Neural cell (in vitro differentiated cells): ENCODE measurements around the gene HAUS3. TPM values are rescaled to one million over a fixed set of nuclear protein-coding genes. Genes with fewer than 3 reads are reported as not detected.

Experiments
- H2AFZ ChIP-seq: fragments of 200-600, 300-800 bp; sonication (generic), shearing (Covaris generic); 2 replicates; pipeline ENCODE4 v1.6.0; 2014; ENCODE audit warnings: low read depth, mild to moderate bottlenecking, antibody characterized with exemption, low read length, moderate library complexity
- H3F3A ChIP-seq: fragments of 200-600 bp; shearing (Covaris generic); 2 replicates; pipeline ENCODE4 v1.6.1; 2016; ENCODE audit warnings: mild to moderate bottlenecking, moderate library complexity, mixed read lengths, antibody characterized with exemption, low read length; ENCODE audit not compliant: insufficient read depth, poor library complexity, severe bottlenecking
- H3K27ac ChIP-seq: fragments of 200-600, 300-800 bp; sonication (generic), shearing (Covaris generic); 2 replicates; pipeline ENCODE4 v1.5.1; 2014; ENCODE audit warnings: mild to moderate bottlenecking, low read length, moderate library complexity
- H3K27me3 ChIP-seq: fragments of 300-800, 200-600 bp; sonication (generic), shearing (Covaris generic); 2 replicates; pipeline ENCODE4 v1.6.0; 2014; ENCODE audit warnings: mild to moderate bottlenecking, low read depth, low read length, moderate library complexity; ENCODE audit not compliant: insufficient read depth
- H3K36me3 ChIP-seq: fragments of 300-800, 200-600 bp; sonication (generic), shearing (Covaris generic); 2 replicates; pipeline ENCODE4 v1.5.1; 2014; ENCODE audit warnings: mild to moderate bottlenecking, antibody characterized with exemption, low read length, moderate library complexity; ENCODE audit not compliant: insufficient read depth
- H3K4me2 ChIP-seq: fragments of 300-800, 200-600 bp; sonication (generic), shearing (Covaris generic); 2 replicates; pipeline ENCODE4 v1.6.0; 2014; ENCODE audit warnings: mild to moderate bottlenecking, low read length
- H3K4me3 ChIP-seq: fragments of 300-800, 200-600 bp; sonication (generic), shearing (Covaris generic); 2 replicates; pipeline ENCODE4 v1.5.1; 2014; ENCODE audit warnings: mild to moderate bottlenecking, low read length, moderate library complexity
- H3K79me2 ChIP-seq: fragments of 200-600 bp; shearing (Covaris generic); replicated peaks from 2 replicates; pipeline ENCODE4 v1.6.0; 2014; ENCODE audit warnings: mild to moderate bottlenecking, low read length, moderate library complexity; ENCODE audit not compliant: insufficient read depth
- H3K9ac ChIP-seq: fragments of 300-800, 200-600 bp; sonication (generic), shearing (Covaris generic); 2 replicates; pipeline ENCODE4 v1.6.1; 2016; ENCODE audit warnings: mild to moderate bottlenecking, low read length, mixed read lengths
- H3K9me2 ChIP-seq: fragments of 200-600 bp; shearing (Covaris generic); 2 replicates; pipeline ENCODE4 v1.6.1; 2016; ENCODE audit warnings: mild to moderate bottlenecking, low read length, mixed read lengths; ENCODE audit not compliant: insufficient read depth
- H3K9me3 ChIP-seq: fragments of 200-600, 300-800 bp; sonication (generic), shearing (Covaris generic); 2 replicates; pipeline ENCODE4 v1.6.1; 2016; ENCODE audit warnings: mild to moderate bottlenecking, mixed run types, low read length, moderate library complexity, mixed read lengths
- H4K20me1 ChIP-seq: fragments of 200-600 bp; shearing (Covaris generic); 2 replicates; pipeline ENCODE4 v1.6.1; 2016; ENCODE audit warnings: mild to moderate bottlenecking, mixed run types; ENCODE audit not compliant: insufficient read depth
- EP300 ChIP-seq: fragments of 450-650 bp; conservative IDR thresholded peaks from 2 replicates; pipeline ENCODE4 v1.6.1; 2014; ENCODE audit warnings: antibody characterized with exemption, mild to moderate bottlenecking, moderate library complexity; ENCODE audit not compliant: poor library complexity, severe bottlenecking
- EZH2 ChIP-seq: fragments of 200-600, 300-800 bp; shearing (Covaris generic), sonication (generic); IDR thresholded peaks from 2 replicates; pipeline ENCODE4 v1.6.1; 2014; ENCODE audit warnings: antibody characterized with exemption, low read length, borderline replicate concordance, mild to moderate bottlenecking; ENCODE audit not compliant: insufficient read depth, poor library complexity, severe bottlenecking
- MXI1 ChIP-seq: fragments of 450-650 bp; conservative IDR thresholded peaks from 2 replicates; pipeline ENCODE4 v1.6.1; 2014; ENCODE audit warnings: antibody characterized with exemption, mild to moderate bottlenecking; ENCODE audit not compliant: poor library complexity, severe bottlenecking
- RAD21 ChIP-seq: fragments of 450-650 bp; conservative IDR thresholded peaks from 2 replicates; pipeline ENCODE4 v1.6.1; 2014; ENCODE audit warnings: antibody characterized with exemption, mild to moderate bottlenecking, moderate library complexity
- SMC3 ChIP-seq: fragments of 450-650 bp; conservative IDR thresholded peaks from 2 replicates; pipeline ENCODE4 v1.6.1; 2014; ENCODE audit warnings: antibody characterized with exemption, mild to moderate bottlenecking, moderate library complexity; ENCODE audit not compliant: poor library complexity
- TAF1 ChIP-seq: IDR thresholded peaks from 2 replicates; pipeline ENCODE4 v1.6.1; 2012; ENCODE audit warnings: low read depth
- polyA plus RNA-seq: library from polyadenylated mRNA; depleted of rRNA; stranded (reverse); fragments of >200 nt; gene quantifications from 2 replicates; pipeline ENCODE4 v1.2.3, GENCODE V29; 2014
- TF ChIP-seq, protein P1 (sequence below): fragments of 450-650 bp; IDR thresholded peaks from 2 replicates; pipeline ENCODE4 v1.5.1; 2014; ENCODE audit warnings: antibody characterized with exemption, mild to moderate bottlenecking, moderate library complexity; ENCODE audit not compliant: poor library complexity, severe bottlenecking
- TF ChIP-seq, protein P2 (sequence below): IDR thresholded peaks from 2 replicates; pipeline ENCODE4 v1.6.1; 2012; ENCODE audit warnings: borderline replicate concordance

The HAUS3 gene
- polyA plus RNA-seq, 1 donor from 2014 or later, result 34.2 TPM

DNA sequence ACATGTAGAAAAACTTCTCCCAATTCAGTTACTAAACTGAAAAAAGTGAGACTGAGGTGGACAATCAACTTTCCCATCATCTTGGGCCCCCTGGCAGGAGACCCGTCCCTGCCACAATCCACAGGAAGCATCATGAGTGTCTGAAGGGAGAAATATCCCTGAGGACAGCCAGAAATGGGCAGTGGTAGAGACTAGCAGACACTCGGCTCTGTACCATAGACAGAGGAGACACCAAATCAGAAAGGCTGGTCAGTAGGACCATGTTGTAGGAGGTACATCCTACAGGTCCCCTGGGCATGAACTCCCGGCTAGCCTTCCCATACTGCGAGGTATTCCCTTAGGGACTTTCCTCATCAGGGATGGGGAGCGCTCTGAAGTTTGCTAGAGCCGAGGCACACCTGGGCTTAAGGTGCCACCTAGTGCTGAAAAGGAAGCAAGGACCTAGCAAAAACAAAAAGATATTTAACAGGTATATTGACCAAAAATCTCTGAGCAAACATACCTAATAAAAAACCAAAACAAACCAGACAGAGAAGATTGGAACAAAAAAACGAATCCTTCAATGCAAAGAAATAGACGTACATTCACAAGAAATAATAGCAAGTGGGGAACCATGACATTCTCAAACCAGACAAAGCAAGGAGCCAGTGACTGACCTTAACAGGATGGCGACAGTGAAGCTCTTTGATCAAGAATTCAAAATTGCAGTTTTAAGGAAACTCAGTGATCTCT lies 55.6 kb downstream of the HAUS3 start:
- Histone ChIP-seq H3K9me3 (peaks cover 10% of the 10 kb centered on the region), H3K27ac (no peak overlapping the region), H3K79me2 (no peaks in the 10 kb centered on the region), H3K27me3 (no peaks in the 10 kb centered on the region), H4K20me1 (no peaks in the 10 kb centered on the region), H3K9ac (no peak overlapping the region), H3K4me3 (no peak overlapping the region), H3K9me2 (no peaks in the 10 kb centered on the region), H3F3A (no peaks in the 10 kb centered on the region), H3K4me2 (no peak overlapping the region), H2AFZ (no peak overlapping the region), H3K36me3 (no peaks in the 10 kb centered on the region)
- peak; percentile 49 for TF ChIP-seq RAD21
- TF ChIP-seq, protein P1, sequence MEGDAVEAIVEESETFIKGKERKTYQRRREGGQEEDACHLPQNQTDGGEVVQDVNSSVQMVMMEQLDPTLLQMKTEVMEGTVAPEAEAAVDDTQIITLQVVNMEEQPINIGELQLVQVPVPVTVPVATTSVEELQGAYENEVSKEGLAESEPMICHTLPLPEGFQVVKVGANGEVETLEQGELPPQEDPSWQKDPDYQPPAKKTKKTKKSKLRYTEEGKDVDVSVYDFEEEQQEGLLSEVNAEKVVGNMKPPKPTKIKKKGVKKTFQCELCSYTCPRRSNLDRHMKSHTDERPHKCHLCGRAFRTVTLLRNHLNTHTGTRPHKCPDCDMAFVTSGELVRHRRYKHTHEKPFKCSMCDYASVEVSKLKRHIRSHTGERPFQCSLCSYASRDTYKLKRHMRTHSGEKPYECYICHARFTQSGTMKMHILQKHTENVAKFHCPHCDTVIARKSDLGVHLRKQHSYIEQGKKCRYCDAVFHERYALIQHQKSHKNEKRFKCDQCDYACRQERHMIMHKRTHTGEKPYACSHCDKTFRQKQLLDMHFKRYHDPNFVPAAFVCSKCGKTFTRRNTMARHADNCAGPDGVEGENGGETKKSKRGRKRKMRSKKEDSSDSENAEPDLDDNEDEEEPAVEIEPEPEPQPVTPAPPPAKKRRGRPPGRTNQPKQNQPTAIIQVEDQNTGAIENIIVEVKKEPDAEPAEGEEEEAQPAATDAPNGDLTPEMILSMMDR, result peak; percentile 38
- no peak for TF ChIP-seq MXI1

DNA sequence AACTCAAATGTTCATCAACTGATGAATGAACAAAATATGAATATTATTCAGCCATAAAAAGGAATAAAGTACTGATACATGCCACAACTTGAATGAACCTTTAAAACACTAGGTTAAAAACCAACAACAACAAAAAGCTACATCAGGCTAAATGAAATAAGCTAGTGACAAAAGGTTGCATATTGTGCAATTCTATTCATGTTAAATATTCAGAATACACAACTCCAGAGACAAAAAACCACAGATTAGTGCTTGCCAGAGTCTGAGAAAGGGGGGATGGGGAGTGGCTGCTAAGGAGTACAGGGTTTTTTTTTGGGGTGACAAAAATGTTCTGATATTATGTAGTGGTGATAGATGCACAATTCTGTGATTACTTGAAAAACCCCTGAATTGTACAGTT lies 58.5 kb downstream of the HAUS3 start:
- no peaks in the 10 kb centered on the region for H3K36me3 ChIP-seq
- H3K4me2 ChIP-seq, result no peak overlapping the region
- H3K27ac ChIP-seq, result no peak overlapping the region
- no peak overlapping the region for H3K4me3 ChIP-seq
- H3F3A ChIP-seq, result no peaks in the 10 kb centered on the region
- no peaks in the 10 kb centered on the region for H3K79me2 ChIP-seq
- H3K9ac ChIP-seq, result no peak overlapping the region
- H3K9me3 ChIP-seq, result peaks cover 10% of the 10 kb centered on the region
- no peaks in the 10 kb centered on the region for H3K27me3 ChIP-seq
- no peaks in the 10 kb centered on the region for H4K20me1 ChIP-seq
- no peak overlapping the region for H2AFZ ChIP-seq
- H3K9me2 ChIP-seq, result no peaks in the 10 kb centered on the region
- TF ChIP-seq MXI1 (no peak), EZH2 (no peak), EP300 (no peak), TAF1 (no peak), SMC3 (no peak)
- TF ChIP-seq, protein P1, result no peak
- TF ChIP-seq, protein P2, sequence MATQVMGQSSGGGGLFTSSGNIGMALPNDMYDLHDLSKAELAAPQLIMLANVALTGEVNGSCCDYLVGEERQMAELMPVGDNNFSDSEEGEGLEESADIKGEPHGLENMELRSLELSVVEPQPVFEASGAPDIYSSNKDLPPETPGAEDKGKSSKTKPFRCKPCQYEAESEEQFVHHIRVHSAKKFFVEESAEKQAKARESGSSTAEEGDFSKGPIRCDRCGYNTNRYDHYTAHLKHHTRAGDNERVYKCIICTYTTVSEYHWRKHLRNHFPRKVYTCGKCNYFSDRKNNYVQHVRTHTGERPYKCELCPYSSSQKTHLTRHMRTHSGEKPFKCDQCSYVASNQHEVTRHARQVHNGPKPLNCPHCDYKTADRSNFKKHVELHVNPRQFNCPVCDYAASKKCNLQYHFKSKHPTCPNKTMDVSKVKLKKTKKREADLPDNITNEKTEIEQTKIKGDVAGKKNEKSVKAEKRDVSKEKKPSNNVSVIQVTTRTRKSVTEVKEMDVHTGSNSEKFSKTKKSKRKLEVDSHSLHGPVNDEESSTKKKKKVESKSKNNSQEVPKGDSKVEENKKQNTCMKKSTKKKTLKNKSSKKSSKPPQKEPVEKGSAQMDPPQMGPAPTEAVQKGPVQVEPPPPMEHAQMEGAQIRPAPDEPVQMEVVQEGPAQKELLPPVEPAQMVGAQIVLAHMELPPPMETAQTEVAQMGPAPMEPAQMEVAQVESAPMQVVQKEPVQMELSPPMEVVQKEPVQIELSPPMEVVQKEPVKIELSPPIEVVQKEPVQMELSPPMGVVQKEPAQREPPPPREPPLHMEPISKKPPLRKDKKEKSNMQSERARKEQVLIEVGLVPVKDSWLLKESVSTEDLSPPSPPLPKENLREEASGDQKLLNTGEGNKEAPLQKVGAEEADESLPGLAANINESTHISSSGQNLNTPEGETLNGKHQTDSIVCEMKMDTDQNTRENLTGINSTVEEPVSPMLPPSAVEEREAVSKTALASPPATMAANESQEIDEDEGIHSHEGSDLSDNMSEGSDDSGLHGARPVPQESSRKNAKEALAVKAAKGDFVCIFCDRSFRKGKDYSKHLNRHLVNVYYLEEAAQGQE, result no peak
